ENCODE results near the gene PKN3. TPM values are rescaled to one million over a fixed set of nuclear protein-coding genes. Genes with fewer than 3 reads are reported as not detected.
"Not testable (repeated sequence)": the region's sequence is repeated elsewhere in the genome, so short reads cannot be mapped to it uniquely, and the experiment has no call there.

PKN3 gene
- polyA plus RNA-seq (ENCODE audit: insufficient read length in 4 of 4) = 10 to 100 TPM in 1 of 4 donors, 1 to 10 TPM in 3; 5.9 to 14.8 (median 9.2) TPM

GRCh38 chr9:128702445-128702948, at the start of gene PKN3:
Gene PKN3, plus strand, starts transcription at chr9:128702503. Its CDS starts 413 bp downstream, at chr9:128702916.
- peak in 2 of 4 donors; percentile 78 to 79 for DNase-seq (ENCODE audit: low read depth in 4 of 4, low spot score in 3 of 4)

GRCh38 chr9:128653908-128654307, 48.4 kb upstream of the PKN3 start:
- no peak for DNase-seq (ENCODE audit: low read depth in 4 of 4, low spot score in 3 of 4)

GRCh38 chr9:128654481-128654880, 47.8 kb upstream of the PKN3 start:
- DNase-seq (ENCODE audit: low read depth in 4 of 4, low spot score in 3 of 4) = no peak

- DNase-seq (ENCODE audit: low read depth in 4 of 4, low spot score in 3 of 4) = peak; percentile 83 to 91 (median 86)
Observed at GRCh38 chr9:128656416-128657343, 45.6 kb upstream of the PKN3 start, which contains the start of gene DYNC2I2. Gene DYNC2I2, minus strand, starts transcription at chr9:128656847. Its CDS starts 121 bp downstream, at chr9:128656726.

- no peak for DNase-seq (ENCODE audit: low read depth in 4 of 4, low spot score in 3 of 4)
Observed at GRCh38 chr9:128657344-128657704, 45.0 kb upstream of the PKN3 start.

GRCh38 chr9:128657796-128658195, 44.5 kb upstream of the PKN3 start:
- no peak for DNase-seq (ENCODE audit: low read depth in 4 of 4, low spot score in 3 of 4)

GRCh38 chr9:128666481-128666941, 35.8 kb upstream of the PKN3 start:
- DNase-seq (ENCODE audit: low read depth in 4 of 4, low spot score in 3 of 4) = not testable (repeated sequence)

GRCh38 chr9:128669786-128670185, 32.5 kb upstream of the PKN3 start:
- no peak for DNase-seq (ENCODE audit: low read depth in 4 of 4, low spot score in 3 of 4)

- DNase-seq (ENCODE audit: low read depth in 4 of 4, low spot score in 3 of 4) = no peak
Observed at GRCh38 chr9:128675382-128675781, 26.9 kb upstream of the PKN3 start.

GRCh38 chr9:128677794-128678193, 24.5 kb upstream of the PKN3 start:
- DNase-seq (ENCODE audit: low read depth in 4 of 4, low spot score in 3 of 4) = no peak

- no peak for DNase-seq (ENCODE audit: low read depth in 4 of 4, low spot score in 3 of 4)
Observed at GRCh38 chr9:128683340-128684064, 18.8 kb upstream of the PKN3 start.

- DNase-seq (ENCODE audit: low read depth in 4 of 4, low spot score in 3 of 4) = no peak
Observed at GRCh38 chr9:128684065-128684324, 18.3 kb upstream of the PKN3 start.

- DNase-seq (ENCODE audit: low read depth in 4 of 4, low spot score in 3 of 4) = no peak
Observed at GRCh38 chr9:128684325-128685199, 17.7 kb upstream of the PKN3 start.

GRCh38 chr9:128685636-128686489, 16.4 kb upstream of the PKN3 start:
- no peak for DNase-seq (ENCODE audit: low read depth in 4 of 4, low spot score in 3 of 4)

- no peak for DNase-seq (ENCODE audit: low read depth in 4 of 4, low spot score in 3 of 4)
Observed at GRCh38 chr9:128687453-128687852, 14.8 kb upstream of the PKN3 start.

GRCh38 chr9:128688501-128689292, 13.6 kb upstream of the PKN3 start, which contains the start of gene SET:
Gene SET, plus strand, starts transcription at chr9:128689222. Its CDS starts 361 bp downstream, at chr9:128689583.
- peak; percentile 84 to 91 (median 90) for DNase-seq (ENCODE audit: low read depth in 4 of 4, low spot score in 3 of 4)

GRCh38 chr9:128689293-128689774, 13.0 kb upstream of the PKN3 start:
- DNase-seq (ENCODE audit: low read depth in 4 of 4, low spot score in 3 of 4) = no peak
